Epithelial cell of proximal tubule (primary cell): ENCODE results near the gene CCDC85B. TPM values are rescaled to one million over a fixed set of nuclear protein-coding genes. Genes with fewer than 3 reads are reported as not detected.

Source experiments
- DNase-seq: peaks from one replicate; pipeline ENCODE4 v3.0.0-alpha.2; 2011; ENCODE audit warnings: low read depth
- H3K4me3 ChIP-seq: 2 replicates; pipeline ENCODE4 v1.5.1; 2011; ENCODE audit warnings: low read depth, mild to moderate bottlenecking, low read length
- total RNA-seq: library from RNA; depleted of rRNA; stranded (reverse); fragments of >200 nt; gene quantifications from 2 replicates; pipeline ENCODE4 v1.2.3, GENCODE V29; 2015
- TF ChIP-seq, protein P1 (sequence below): conservative IDR thresholded peaks from 2 replicates; pipeline ENCODE4 v1.5.1; 2012; ENCODE audit warnings: low read depth, mild to moderate bottlenecking, low read length

CCDC85B gene
- total RNA-seq, 1 donor from 2014 or later: 94.2 TPM

DNA sequence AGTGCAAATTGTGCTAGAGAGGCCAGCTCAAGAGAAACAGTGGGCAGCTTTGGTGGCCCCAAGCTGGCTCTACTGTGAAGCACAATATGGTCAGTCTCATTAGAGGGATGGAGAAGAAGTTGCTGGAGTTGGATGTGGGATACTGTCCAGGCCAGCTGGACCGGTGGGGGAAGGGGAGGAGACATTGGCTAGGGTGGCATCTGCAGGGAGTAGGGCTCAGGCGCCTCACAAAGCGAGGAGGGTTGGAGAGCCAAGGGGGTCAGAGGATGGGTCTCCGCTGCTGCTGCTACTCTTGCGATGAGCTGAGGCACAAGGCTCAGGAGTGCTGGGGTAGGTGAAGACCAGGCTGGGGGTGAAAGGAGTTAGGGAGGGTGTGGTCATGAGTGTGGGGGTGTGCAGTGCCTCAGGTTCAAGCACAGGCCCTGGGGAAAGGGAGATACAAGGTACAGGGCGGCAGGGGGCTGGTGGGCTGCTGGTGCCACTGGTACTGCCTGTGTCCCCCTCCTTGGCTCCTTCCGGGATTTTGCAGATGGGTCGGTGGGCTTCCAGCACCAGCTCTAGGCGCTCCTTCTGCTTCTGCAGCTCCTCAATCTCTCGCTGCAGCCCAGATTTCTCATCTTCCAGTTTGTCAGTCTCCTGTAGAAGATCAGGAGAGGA, 2.3 kb downstream of the CCDC85B start:
- TF ChIP-seq, protein P1, sequence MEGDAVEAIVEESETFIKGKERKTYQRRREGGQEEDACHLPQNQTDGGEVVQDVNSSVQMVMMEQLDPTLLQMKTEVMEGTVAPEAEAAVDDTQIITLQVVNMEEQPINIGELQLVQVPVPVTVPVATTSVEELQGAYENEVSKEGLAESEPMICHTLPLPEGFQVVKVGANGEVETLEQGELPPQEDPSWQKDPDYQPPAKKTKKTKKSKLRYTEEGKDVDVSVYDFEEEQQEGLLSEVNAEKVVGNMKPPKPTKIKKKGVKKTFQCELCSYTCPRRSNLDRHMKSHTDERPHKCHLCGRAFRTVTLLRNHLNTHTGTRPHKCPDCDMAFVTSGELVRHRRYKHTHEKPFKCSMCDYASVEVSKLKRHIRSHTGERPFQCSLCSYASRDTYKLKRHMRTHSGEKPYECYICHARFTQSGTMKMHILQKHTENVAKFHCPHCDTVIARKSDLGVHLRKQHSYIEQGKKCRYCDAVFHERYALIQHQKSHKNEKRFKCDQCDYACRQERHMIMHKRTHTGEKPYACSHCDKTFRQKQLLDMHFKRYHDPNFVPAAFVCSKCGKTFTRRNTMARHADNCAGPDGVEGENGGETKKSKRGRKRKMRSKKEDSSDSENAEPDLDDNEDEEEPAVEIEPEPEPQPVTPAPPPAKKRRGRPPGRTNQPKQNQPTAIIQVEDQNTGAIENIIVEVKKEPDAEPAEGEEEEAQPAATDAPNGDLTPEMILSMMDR: no peak
- no peak for DNase-seq
- no peak overlapping the region for H3K4me3 ChIP-seq

DNA sequence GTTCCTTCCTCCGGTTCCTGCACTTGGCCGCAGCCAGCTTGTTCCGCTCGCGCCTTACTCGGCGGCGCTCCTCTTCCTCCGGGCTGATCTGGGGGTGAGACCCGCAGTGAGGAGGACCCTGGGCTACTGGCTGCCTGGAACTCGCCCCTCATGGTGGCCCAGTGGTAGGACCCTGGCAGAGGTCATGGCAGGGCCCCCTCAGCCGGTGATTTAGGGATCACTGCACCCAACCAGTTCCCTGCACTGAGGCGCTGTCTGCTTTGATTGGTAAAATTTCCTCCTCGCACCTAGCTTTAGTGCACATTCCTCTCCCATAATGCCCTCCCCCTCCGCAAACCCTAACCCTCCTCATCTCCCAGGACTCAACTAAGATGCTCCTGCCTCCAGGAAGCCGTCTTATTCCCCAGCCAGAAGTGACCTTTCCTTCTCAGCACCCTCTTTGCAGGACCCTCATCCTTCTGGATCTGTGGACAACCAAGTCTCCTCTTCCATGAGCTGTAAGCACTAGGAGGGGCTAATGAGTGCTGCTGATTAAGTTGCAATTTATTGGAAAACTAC, 3.6 kb downstream of the CCDC85B start:
- no peak overlapping the region for H3K4me3 ChIP-seq
- DNase-seq: no peak
- TF ChIP-seq, protein P1: no peak

DNA sequence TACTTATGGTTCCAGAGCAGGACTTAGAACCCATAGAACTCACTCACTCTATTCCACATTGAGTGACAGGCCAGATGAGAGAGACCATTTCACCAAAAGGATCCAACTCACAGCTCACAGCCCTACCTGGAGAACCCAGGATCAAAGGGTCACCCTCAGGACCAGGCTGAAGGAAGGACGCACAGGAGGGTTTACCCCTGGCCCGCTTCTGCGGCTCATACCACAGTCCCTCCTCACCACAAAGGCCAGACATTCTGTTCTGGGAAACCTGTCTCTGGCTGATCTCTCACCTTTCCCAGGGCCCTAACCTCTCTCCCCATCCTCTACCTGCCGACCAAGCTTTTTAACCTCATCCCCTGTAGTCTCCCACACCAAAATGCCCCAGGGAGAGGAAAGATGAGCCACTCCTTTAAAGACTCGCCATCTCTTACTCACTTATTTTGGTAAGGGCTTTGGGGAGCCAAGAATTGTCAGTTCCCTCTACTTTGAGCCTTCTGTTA, 5.1 kb downstream of the CCDC85B start:
- TF ChIP-seq, protein P1: no peak
- no peak for DNase-seq
- no peak overlapping the region for H3K4me3 ChIP-seq

DNA sequence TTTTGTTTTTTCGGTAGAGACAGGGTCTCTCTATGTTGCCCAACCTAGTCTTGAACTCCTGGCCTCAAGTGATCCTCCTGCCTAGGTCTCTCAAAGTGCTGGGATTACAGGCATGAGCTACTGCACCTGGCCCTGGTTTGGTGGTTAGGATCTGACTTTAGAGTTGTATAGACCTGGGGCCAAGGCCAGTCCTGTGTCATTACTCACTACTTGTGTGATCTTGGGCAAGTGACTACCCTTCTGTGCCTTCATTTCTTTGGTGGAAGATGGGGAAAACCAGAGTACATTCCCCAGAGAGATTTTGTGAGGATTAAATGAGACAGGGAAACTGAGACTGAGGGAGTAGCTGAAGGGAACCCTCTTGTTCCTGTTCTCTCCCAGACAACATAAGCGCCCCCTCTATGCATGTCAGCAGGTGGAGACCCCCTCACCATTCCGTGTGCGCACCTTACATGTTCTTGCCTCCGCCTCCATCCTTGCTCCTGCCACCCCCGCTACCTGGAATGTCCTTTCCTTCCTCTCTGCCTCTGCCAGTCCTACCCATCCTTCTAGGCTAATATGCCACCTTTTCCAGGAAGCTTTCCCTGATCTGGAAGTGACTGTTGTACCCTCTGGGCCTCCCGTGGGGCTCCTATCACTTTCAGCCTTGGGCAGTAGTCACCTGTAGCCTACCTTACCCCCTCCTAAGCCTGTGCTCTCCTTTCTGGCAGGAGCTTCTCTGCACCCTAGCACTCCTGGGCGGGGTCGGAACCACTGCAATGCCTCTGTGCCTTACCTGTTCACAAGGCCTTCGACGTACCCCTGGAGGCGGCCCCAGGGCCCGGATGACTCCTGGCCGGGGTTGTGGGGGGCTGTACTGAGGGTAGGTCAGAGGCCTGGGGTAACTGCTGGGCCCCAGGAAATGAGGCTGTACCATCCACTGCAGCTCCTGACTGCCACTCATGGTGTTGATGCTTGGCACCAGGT, 5.8 kb downstream of the CCDC85B start:
- H3K4me3 ChIP-seq: no peak overlapping the region
- TF ChIP-seq, protein P1: no peak
- DNase-seq: no peak

DNA sequence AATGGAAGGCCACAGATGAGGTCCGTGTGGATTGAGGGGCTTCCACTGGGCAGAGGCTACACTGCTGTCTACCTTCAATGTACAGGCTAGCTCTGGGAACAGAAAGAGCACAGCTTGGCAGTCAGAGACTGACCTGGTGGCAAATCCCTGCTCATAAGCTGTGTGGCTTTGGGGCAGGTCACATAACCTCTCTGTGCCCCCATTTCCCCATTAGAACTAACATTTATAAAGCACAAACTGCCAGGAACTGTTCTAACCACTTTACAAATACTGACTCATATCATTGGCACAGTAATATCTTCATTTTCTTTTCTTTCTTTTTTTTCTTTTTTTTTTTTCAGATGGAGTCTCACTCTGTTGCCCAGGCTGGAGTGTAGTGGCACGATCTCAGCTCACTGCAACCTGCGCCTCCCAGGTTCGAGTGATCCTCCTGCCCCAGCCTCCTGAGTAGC, 6.6 kb downstream of the CCDC85B start:
- TF ChIP-seq, protein P1: no peak
- no peak for DNase-seq
- H3K4me3 ChIP-seq: no peak overlapping the region

DNA sequence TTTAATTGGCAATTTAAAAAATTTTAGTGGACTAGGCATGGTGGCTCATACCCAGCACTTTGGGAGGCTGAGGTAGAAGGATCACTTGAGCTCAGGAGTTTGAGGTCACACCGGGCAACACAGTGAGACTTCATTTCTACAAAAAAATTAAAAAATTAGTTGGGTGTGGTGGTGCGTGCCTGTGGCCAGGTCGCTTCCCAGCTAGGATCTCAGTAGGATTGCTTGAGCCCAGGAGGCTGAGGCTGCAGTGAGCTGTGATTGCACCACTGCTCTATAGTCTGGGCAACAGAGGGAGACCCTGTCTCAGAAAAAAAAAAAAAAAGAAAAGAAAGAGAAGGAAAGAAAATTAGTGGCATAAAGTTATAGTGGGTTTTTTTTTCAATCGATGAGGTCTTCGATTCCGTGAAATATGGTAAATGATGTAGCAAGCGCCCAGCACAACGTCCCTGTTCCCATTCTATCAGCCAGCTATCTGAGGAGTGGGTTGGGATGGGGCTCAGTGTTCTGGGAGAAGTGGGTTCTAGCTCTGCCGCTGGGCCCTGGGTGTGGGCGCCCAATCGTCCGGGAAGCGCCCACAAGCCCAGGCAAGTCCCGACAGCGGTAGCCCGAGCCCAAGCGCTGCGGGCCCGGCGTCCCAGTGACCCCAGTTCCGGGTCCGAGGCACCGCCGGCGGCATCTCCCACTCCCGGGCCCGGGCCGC, 8.3 kb downstream of the CCDC85B start:
- H3K4me3 ChIP-seq: peak overlapping the region; percentile 80
- TF ChIP-seq, protein P1: no peak
- no peak for DNase-seq
